Mucosa of descending colon (tissue), 3 donors: ENCODE results near the gene FFAR1. TPM values are rescaled to one million over a fixed set of nuclear protein-coding genes. Genes with fewer than 3 reads are reported as not detected.
"Not testable (repeated sequence)": the region's sequence is repeated elsewhere in the genome, so short reads cannot be mapped to it uniquely, and the experiment has no call there.

Experiments used
- ATAC-seq: fragments of 200-7000 bp; cut with Tn5 transposase; one replicate; pipeline ENCODE4 v1.9.1; 2020; ENCODE audit warnings: mild to moderate bottlenecking, moderate library complexity
- DNase-seq, 3 donors: peaks; one replicate each; pipeline ENCODE4 v3.0.0-alpha.2; 2020
- H3K36me3 ChIP-seq: fragments of 200-600 bp; one replicate; pipeline ENCODE4 v1.8.0; 2021; ENCODE audit warnings: low read depth, mild to moderate bottlenecking
- H3K4me1 ChIP-seq: fragments of 200-600 bp; one replicate; pipeline ENCODE4 v1.8.0; 2021; ENCODE audit warnings: low read depth, mild to moderate bottlenecking
- H3K4me3 ChIP-seq: fragments of 200-600 bp; one replicate; pipeline ENCODE4 v1.8.0; 2021; ENCODE audit warnings: mild to moderate bottlenecking
- H3K9me3 ChIP-seq: fragments of 200-600 bp; one replicate; pipeline ENCODE4 v1.8.0; 2021; ENCODE audit warnings: mild to moderate bottlenecking
- intact Hi-C, 2 donors: fragments of 100-400 bp; cut with DNase I in 1 of 2; cut with micrococcal nuclease in 1 of 2; formaldehyde crosslinking; loops; one replicate each; pipeline versions ENCODE4 v1.11.0 to v1.11.1; 2022; cut with DNase I, micrococcal nuclease
- total RNA-seq, 3 donors: library from RNA; stranded (reverse); fragmentation: NEBNext Ultra II Directional in 2 of 3; extraction: Animal tissue kit (Norgen Biotek cat#: 25700) in 2 of 3; gene quantifications; one replicate each; pipeline versions ENCODE4 v1.2.1 to v1.2.4, GENCODE V29; 2021 to 2023
- TF ChIP-seq, protein P1 (sequence below): fragments of 200-600 bp; IDR thresholded peaks from one replicate; pipeline ENCODE4 v1.8.0; 2022; ENCODE audit warnings: antibody characterized with exemption, mild to moderate bottlenecking
- donor health status: DM: no; HTN: no; CAD: no; lungs with moderate emphysema.
- donor health status: DM: no; HTN: no; CAD: no.
- donor health status: DM: no; HTN: yes; CAD: no.

FFAR1 gene
- total RNA-seq, 3 donors from 2014 or later, result not detected

DNA sequence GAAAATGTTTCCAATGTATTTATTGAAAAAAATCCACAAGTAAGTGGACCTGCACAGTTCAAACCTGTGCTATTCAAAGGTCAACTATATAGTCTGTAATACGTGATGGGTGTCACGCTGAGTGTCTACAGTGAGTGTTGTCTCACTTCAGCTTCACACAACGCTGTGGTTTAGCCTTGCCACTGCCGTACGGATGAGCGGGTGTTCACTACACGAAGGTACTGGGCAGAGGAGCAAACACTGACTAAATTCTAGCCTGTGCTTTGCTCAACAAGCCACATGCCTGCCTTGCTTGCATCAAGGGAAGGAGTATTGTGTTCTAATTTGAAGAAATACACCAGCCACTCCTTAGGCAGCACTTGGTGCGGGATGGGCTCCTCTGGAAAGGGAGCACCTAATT is 7.2 kb downstream of the FFAR1 start:
- H3K36me3 ChIP-seq, result no peaks in the 10 kb centered on the region
- TF ChIP-seq, protein P1, sequence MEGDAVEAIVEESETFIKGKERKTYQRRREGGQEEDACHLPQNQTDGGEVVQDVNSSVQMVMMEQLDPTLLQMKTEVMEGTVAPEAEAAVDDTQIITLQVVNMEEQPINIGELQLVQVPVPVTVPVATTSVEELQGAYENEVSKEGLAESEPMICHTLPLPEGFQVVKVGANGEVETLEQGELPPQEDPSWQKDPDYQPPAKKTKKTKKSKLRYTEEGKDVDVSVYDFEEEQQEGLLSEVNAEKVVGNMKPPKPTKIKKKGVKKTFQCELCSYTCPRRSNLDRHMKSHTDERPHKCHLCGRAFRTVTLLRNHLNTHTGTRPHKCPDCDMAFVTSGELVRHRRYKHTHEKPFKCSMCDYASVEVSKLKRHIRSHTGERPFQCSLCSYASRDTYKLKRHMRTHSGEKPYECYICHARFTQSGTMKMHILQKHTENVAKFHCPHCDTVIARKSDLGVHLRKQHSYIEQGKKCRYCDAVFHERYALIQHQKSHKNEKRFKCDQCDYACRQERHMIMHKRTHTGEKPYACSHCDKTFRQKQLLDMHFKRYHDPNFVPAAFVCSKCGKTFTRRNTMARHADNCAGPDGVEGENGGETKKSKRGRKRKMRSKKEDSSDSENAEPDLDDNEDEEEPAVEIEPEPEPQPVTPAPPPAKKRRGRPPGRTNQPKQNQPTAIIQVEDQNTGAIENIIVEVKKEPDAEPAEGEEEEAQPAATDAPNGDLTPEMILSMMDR, result no peak
- H3K4me1 ChIP-seq, result no peaks in the 10 kb centered on the region
- no peaks in the 10 kb centered on the region for H3K9me3 ChIP-seq
- intact Hi-C loops, result loop anchor here in 1 of 2 donors (10.0 kb wide), 1 partner anchor 140 kb away; the partner anchor contains the start of gene KRTDAP
- ATAC-seq, result no peak
- H3K4me3 ChIP-seq, result no peak overlapping the region
- DNase-seq, result no peak

DNA sequence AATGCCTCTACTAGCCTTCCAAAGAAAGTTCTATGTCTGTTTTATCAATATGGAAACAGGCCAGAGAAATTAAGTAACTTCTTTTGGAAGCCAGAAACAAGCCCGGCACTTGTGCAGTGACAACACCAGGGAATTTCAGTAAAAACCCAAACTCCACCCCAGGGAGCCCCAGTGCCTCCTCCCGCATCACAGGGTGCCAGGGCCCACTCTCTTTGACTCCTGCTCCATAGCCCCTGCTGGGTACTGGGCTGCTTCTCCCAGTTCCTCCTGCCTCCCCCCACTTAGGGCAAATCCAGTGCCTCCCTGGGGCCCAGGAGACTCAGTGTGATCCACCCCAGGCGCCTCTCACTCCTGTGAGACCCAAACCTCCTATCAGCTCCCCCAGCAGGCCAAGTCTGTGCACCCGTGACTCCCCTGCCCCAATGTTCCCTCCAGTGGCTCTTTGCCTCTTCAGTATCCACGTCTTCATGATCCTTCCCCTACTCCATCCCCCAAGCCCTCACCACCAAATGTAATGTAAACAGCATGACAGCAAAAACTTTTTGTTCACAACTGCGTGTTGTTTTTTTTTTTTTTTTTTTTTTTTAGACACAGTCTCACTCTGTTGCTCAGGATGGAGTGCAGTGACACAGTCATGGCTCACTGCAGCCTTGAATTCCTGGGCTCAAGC is 8.2 kb downstream of the FFAR1 start:
- Histone ChIP-seq H3K9me3 (no peaks in the 10 kb centered on the region), H3K4me1 (no peaks in the 10 kb centered on the region), H3K36me3 (no peaks in the 10 kb centered on the region), H3K4me3 (no peak overlapping the region)
- TF ChIP-seq, protein P1, result no peak
- ATAC-seq, result no peak
- DNase-seq, result no peak
- intact Hi-C loops, result loop anchor here in 1 of 2 donors (10.0 kb wide), 1 partner anchor 139 kb away; the partner anchor contains the start of gene KRTDAP

DNA sequence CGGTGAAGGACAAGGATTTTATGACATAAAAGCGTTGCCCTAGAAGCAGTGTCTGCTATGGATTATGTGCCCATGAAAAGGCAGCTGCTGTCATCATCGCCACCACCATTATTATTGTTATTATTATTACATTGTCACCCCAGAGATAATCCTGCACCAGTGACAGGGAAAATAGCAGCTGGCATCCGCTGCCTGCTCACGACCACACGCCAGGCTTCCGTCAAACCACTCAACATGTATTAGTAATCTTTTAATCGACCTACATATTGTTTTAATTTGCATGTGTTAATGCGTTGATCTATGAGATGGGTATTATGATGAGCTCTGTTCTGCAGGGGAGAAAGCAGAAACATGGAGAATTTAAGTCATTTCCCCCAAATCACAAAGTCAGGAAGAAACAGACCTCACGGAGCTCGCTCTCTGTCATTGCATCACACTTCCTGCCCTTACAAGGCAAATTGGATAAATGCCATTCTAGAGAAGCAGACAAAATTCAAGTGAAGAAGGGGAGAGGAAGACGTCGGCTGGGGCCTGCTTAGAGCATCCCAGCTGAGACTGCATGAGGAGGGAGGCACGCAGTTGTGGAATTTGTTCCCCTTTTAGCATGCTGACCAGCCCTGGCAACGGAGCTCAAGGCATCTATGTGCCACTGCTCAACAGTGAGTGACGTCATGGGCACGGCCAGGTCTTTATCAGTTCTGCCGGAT is 10.3 kb downstream of the FFAR1 start, which contains the start of gene FFAR3:
FFAR3 (plus strand) TSS at position 594 of the 707 bp plus-strand sequence. CDS start 431 bp downstream, outside the sequence.
- TF ChIP-seq, protein P1, result no peak
- DNase-seq (peak in 1 of 3 donors; percentile 13), ATAC-seq (peak; percentile 43)
- intact Hi-C loops, result loop anchor here in 1 of 2 donors (10.0 kb wide), 1 partner anchor 137 kb away; the partner anchor contains the start of gene KRTDAP
- Histone ChIP-seq H3K9me3 (no peaks in the 10 kb centered on the region), H3K4me3 (no peak within 1 kb of the TSS), H3K36me3 (no peaks in the 10 kb centered on the region), H3K4me1 (no peaks in the 10 kb centered on the region)

DNA sequence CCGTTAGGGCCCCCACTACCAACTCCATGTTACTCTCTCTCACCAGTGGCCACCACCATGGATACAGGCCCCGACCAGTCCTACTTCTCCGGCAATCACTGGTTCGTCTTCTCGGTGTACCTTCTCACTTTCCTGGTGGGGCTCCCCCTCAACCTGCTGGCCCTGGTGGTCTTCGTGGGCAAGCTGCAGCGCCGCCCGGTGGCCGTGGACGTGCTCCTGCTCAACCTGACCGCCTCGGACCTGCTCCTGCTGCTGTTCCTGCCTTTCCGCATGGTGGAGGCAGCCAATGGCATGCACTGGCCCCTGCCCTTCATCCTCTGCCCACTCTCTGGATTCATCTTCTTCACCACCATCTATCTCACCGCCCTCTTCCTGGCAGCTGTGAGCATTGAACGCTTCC is 11.1 kb downstream of the FFAR1 start:
- not testable (repeated sequence) for DNase-seq, H3K36me3 ChIP-seq, H3K9me3 ChIP-seq, H3K4me3 ChIP-seq, ATAC-seq, H3K4me1 ChIP-seq
- intact Hi-C loops, result loop anchor here in 1 of 2 donors (10.0 kb wide), 1 partner anchor 136 kb away; the partner anchor contains the start of gene KRTDAP

DNA sequence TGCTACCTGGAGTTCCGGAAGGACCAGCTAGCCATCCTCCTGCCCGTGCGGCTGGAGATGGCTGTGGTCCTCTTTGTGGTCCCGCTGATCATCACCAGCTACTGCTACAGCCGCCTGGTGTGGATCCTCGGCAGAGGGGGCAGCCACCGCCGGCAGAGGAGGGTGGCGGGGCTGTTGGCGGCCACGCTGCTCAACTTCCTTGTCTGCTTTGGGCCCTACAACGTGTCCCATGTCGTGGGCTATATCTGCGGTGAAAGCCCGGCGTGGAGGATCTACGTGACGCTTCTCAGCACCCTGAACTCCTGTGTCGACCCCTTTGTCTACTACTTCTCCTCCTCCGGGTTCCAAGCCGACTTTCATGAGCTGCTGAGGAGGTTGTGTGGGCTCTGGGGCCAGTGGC is 11.7 kb downstream of the FFAR1 start:
- not testable (repeated sequence) for H3K4me3 ChIP-seq, H3K9me3 ChIP-seq, DNase-seq, H3K4me1 ChIP-seq, H3K36me3 ChIP-seq, ATAC-seq
- intact Hi-C loops, result loop anchor here in 1 of 2 donors (10.0 kb wide), 1 partner anchor 135 kb away; the partner anchor contains the start of gene KRTDAP

DNA sequence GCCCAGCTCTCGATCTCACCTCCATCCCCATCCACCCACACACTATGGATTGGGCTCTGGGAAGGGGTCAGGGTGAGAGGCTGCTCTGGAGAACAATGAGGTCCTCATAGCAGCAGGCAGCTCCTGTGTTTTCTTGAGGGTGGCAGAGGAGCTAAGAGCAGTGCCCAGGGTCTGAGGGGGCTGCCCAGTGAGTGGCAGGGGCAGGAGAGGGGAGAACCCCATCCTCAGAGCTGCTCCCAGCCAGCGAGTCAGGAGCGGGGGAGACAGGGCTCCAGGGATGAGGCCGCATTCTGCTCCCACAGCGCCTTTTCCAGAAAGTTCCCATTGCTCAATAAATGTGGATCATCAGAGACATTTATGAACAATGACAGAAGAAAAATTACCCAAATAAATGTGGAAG is 12.4 kb downstream of the FFAR1 start:
- H3K9me3 ChIP-seq, H3K4me3 ChIP-seq, H3K4me1 ChIP-seq, H3K36me3 ChIP-seq, intact Hi-C loops, DNase-seq, ATAC-seq: not testable (repeated sequence)

DNA sequence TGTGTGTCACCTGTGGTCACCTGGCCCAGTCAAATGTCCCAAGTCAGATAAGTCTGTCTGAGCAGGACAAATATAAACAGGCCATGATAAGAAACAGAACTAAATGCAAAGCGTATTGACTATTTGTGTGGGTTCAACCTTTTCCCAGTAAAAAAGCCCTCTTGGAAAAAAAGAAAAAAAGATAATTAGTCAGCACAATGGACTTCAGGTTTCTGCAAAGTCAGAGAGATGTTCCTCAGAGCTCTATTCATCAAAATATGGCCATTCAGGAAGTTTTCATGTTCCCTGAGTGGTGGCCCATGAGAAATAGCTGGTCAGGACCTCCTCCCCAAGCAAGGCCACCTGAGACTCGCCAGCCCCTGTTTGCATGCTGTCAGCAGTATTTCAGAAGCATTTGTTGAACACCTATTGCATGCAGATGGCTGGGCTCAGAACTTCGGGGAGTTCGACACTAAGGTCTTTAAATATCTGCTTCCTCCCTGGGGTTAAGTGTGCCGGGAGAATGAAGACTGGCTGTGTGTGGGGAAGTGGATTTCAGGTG is 13.2 kb downstream of the FFAR1 start:
- no peaks in the 10 kb centered on the region for H3K9me3 ChIP-seq
- intact Hi-C loops, result no loop called here
- H3K4me3 ChIP-seq, result no peak overlapping the region
- H3K36me3 ChIP-seq, result no peaks in the 10 kb centered on the region
- no peaks in the 10 kb centered on the region for H3K4me1 ChIP-seq
- TF ChIP-seq, protein P1, result no peak
- DNase-seq (no peak), ATAC-seq (no peak)
